SK-N-MC (cell line): ENCODE measurements around the gene PDZD7.
A peak's percentile ranks its signal among the peaks of the same experiment; 100 is the strongest.
"Not testable (repeated sequence)": the region's sequence is repeated elsewhere in the genome, so short reads cannot be mapped to it uniquely, and the experiment has no call there.

ENCODE experiments used
- DNase-seq: peaks from one replicate; pipeline ENCODE4 v3.0.0-alpha.2; 2011; ENCODE audit warnings: low read depth, low spot score
- H3K27ac ChIP-seq: fragments of 200-600 bp; sonication (generic); 2 replicates; pipeline ENCODE4 v1.5.1; 2016; ENCODE audit warnings: mixed run types
- H3K36me3 ChIP-seq: fragments of 200-600 bp; sonication (generic); 2 replicates; pipeline ENCODE4 v1.6.1; 2017; ENCODE audit warnings: antibody characterized with exemption, low read length, mixed read lengths; ENCODE audit not compliant: insufficient read depth
- H3K4me3 ChIP-seq: fragments of 200-600 bp; sonication (generic); 2 replicates; pipeline ENCODE4 v1.5.1; 2016
- H3K9ac ChIP-seq: fragments of 200-600 bp; sonication (generic); 2 replicates; pipeline ENCODE4 v1.8.0; 2017; ENCODE audit warnings: mixed run types, mixed read lengths; ENCODE audit not compliant: insufficient read length
- H3K9me3 ChIP-seq: fragments of 200-600 bp; sonication (generic); 2 replicates; pipeline ENCODE4 v1.6.1; 2017; ENCODE audit warnings: low read depth, mild to moderate bottlenecking, antibody characterized with exemption, low read length, moderate library complexity, mixed read lengths
- EZH2 ChIP-seq: fragments of 200-600 bp; sonication (generic); IDR thresholded peaks from one replicate; pipeline ENCODE4 v1.6.1; 2017; ENCODE audit warnings: antibody characterized with exemption
- FOXP2 ChIP-seq: optimal IDR thresholded peaks from 2 replicates; pipeline ENCODE3; 2011; ENCODE audit warnings: mild to moderate bottlenecking, moderate library complexity; ENCODE audit not compliant: insufficient read depth; ENCODE audit errors: extremely low read length, control extremely low read depth
- POLR2AphosphoS5 ChIP-seq: IDR thresholded peaks from 2 replicates; pipeline ENCODE4 v1.6.1; 2012; ENCODE audit warnings: mild to moderate bottlenecking, low read depth, low read length, borderline replicate concordance

PDZD7 gene

GRCh38 chr10:101036726-101037125, 5.8 kb upstream of the PDZD7 start:
- no peak for DNase-seq
- no peak overlapping the region for H3K4me3 ChIP-seq
- H3K9ac ChIP-seq: no peak overlapping the region
- TF ChIP-seq FOXP2: no peak
- no peak for TF ChIP-seq EZH2
- TF ChIP-seq POLR2AphosphoS5: no peak
- H3K27ac ChIP-seq: no peak overlapping the region
- no peaks in the 10 kb centered on the region for H3K36me3 ChIP-seq
- H3K9me3 ChIP-seq: no peaks in the 10 kb centered on the region

GRCh38 chr10:101035916-101036702, 5.2 kb upstream of the PDZD7 start:
- TF ChIP-seq FOXP2: no peak
- TF ChIP-seq POLR2AphosphoS5: no peak
- no peak for TF ChIP-seq EZH2

GRCh38 chr10:101035314-101035713, 4.4 kb upstream of the PDZD7 start:
- Histone ChIP-seq H3K9me3 (no peaks in the 10 kb centered on the region), H3K36me3 (no peaks in the 10 kb centered on the region), H3K4me3 (no peak overlapping the region), H3K27ac (no peak overlapping the region), H3K9ac (no peak overlapping the region)
- DNase-seq: no peak
- TF ChIP-seq FOXP2: no peak
- no peak for TF ChIP-seq POLR2AphosphoS5

More at GRCh38 chr10:101035916-101036702, 5.2 kb upstream of the PDZD7 start:
- DNase-seq: no peak
- no peaks in the 10 kb centered on the region for H3K36me3 ChIP-seq
- no peaks in the 10 kb centered on the region for H3K9me3 ChIP-seq
- no peak overlapping the region for H3K4me3 ChIP-seq
- no peak overlapping the region for H3K27ac ChIP-seq
- no peak overlapping the region for H3K9ac ChIP-seq

GRCh38 chr10:101034404-101034803, 3.5 kb upstream of the PDZD7 start:
- DNase-seq, H3K9ac ChIP-seq, H3K36me3 ChIP-seq, H3K27ac ChIP-seq, H3K4me3 ChIP-seq, H3K9me3 ChIP-seq: not testable (repeated sequence)

- no peak overlapping the region for H3K27ac ChIP-seq
- DNase-seq: no peak
- no peak overlapping the region for H3K9ac ChIP-seq
- no peak for TF ChIP-seq FOXP2
- TF ChIP-seq POLR2AphosphoS5: no peak
- no peak for TF ChIP-seq EZH2
- H3K4me3 ChIP-seq: no peak overlapping the region
- no peaks in the 10 kb centered on the region for H3K36me3 ChIP-seq
- no peaks in the 10 kb centered on the region for H3K9me3 ChIP-seq
Observed at GRCh38 chr10:101033276-101033675, 2.3 kb upstream of the PDZD7 start.

GRCh38 chr10:101032637-101033224, 1.8 kb upstream of the PDZD7 start:
- TF ChIP-seq POLR2AphosphoS5: no peak
- no peak for TF ChIP-seq EZH2
- TF ChIP-seq FOXP2: no peak
- Histone ChIP-seq H3K9me3 (no peaks in the 10 kb centered on the region), H3K36me3 (no peaks in the 10 kb centered on the region), H3K27ac (no peak overlapping the region), H3K4me3 (peak overlapping the region; percentile 75), H3K9ac (no peak overlapping the region)
- DNase-seq: no peak

- H3K4me3 ChIP-seq: peak overlapping the region; percentile 75
- H3K9me3 ChIP-seq: no peaks in the 10 kb centered on the region
- DNase-seq: no peak
- H3K9ac ChIP-seq: no peak overlapping the region
- no peaks in the 10 kb centered on the region for H3K36me3 ChIP-seq
- TF ChIP-seq POLR2AphosphoS5 (no peak), FOXP2 (no peak), EZH2 (no peak)
- no peak overlapping the region for H3K27ac ChIP-seq
Observed at GRCh38 chr10:101031796-101032636, 1.1 kb upstream of the PDZD7 start.

GRCh38 chr10:101030496-101031127, 317 bp downstream of the PDZD7 start:
- Histone ChIP-seq H3K9ac (no peak overlapping the region), H3K9me3 (no peaks in the 10 kb centered on the region), H3K36me3 (no peaks in the 10 kb centered on the region), H3K27ac (no peak overlapping the region), H3K4me3 (peak overlapping the region; percentile 75)
- TF ChIP-seq POLR2AphosphoS5 (no peak), FOXP2 (no peak)
- DNase-seq: no peak
